NCI-H526 treated with DMSO at 0.1 percent for 48 hours (cell line): ENCODE data around the gene CDC42BPB.
"Not testable (repeated sequence)": the region's sequence is repeated elsewhere in the genome, so short reads cannot be mapped to it uniquely, and the experiment has no call there.

Experiments used
- DNase-seq: peaks from one replicate; lab custom pipeline; 2025; lab: John Stamatoyannopoulos, UW

The CDC42BPB gene

GRCh38 chr14:102928412-102929240 is 128.7 kb downstream of the CDC42BPB start:
- peak; percentile 47 for DNase-seq

- DNase-seq: no peak
Observed at GRCh38 chr14:102927878-102928411, 129.4 kb downstream of the CDC42BPB start.

GRCh38 chr14:102927346-102927877 is 129.9 kb downstream of the CDC42BPB start:
- no peak for DNase-seq

GRCh38 chr14:102926840-102927239 is 130.5 kb downstream of the CDC42BPB start:
- not testable (repeated sequence) for DNase-seq

- no peak for DNase-seq
Observed at GRCh38 chr14:102926104-102926503, 131.2 kb downstream of the CDC42BPB start.

- no peak for DNase-seq
Observed at GRCh38 chr14:102925646-102926045, 131.7 kb downstream of the CDC42BPB start.

- DNase-seq: no peak
Observed at GRCh38 chr14:102924632-102925588, 132.4 kb downstream of the CDC42BPB start.

GRCh38 chr14:102923925-102924486 is 133.3 kb downstream of the CDC42BPB start:
- no peak for DNase-seq

GRCh38 chr14:102923201-102923924 is 134.0 kb downstream of the CDC42BPB start:
- DNase-seq: no peak

GRCh38 chr14:102922490-102923200 is 134.7 kb downstream of the CDC42BPB start, which contains the start of gene AMN:
TSS of gene AMN (plus strand) at chr14:102922663. CDS start at chr14:102922689, 26 bp downstream.
- no peak for DNase-seq

GRCh38 chr14:102920998-102921304 is 136.4 kb downstream of the CDC42BPB start:
- no peak for DNase-seq

GRCh38 chr14:102920273-102920997 is 136.9 kb downstream of the CDC42BPB start:
- DNase-seq: no peak

- DNase-seq: no peak
Observed at GRCh38 chr14:102918438-102918837, 138.9 kb downstream of the CDC42BPB start.

GRCh38 chr14:102917469-102918211 is 139.7 kb downstream of the CDC42BPB start:
- no peak for DNase-seq

- DNase-seq: no peak
Observed at GRCh38 chr14:102917056-102917385, 140.3 kb downstream of the CDC42BPB start.

GRCh38 chr14:102916347-102917055 is 140.8 kb downstream of the CDC42BPB start:
- no peak for DNase-seq

- no peak for DNase-seq
Observed at GRCh38 chr14:102915292-102916110, 141.8 kb downstream of the CDC42BPB start.
